Measurements from ENCODE around the gene KCNE5.
"Not testable (repeated sequence)": the region's sequence is repeated elsewhere in the genome, so short reads cannot be mapped to it uniquely, and the experiment has no call there.

Gene KCNE5

DNA sequence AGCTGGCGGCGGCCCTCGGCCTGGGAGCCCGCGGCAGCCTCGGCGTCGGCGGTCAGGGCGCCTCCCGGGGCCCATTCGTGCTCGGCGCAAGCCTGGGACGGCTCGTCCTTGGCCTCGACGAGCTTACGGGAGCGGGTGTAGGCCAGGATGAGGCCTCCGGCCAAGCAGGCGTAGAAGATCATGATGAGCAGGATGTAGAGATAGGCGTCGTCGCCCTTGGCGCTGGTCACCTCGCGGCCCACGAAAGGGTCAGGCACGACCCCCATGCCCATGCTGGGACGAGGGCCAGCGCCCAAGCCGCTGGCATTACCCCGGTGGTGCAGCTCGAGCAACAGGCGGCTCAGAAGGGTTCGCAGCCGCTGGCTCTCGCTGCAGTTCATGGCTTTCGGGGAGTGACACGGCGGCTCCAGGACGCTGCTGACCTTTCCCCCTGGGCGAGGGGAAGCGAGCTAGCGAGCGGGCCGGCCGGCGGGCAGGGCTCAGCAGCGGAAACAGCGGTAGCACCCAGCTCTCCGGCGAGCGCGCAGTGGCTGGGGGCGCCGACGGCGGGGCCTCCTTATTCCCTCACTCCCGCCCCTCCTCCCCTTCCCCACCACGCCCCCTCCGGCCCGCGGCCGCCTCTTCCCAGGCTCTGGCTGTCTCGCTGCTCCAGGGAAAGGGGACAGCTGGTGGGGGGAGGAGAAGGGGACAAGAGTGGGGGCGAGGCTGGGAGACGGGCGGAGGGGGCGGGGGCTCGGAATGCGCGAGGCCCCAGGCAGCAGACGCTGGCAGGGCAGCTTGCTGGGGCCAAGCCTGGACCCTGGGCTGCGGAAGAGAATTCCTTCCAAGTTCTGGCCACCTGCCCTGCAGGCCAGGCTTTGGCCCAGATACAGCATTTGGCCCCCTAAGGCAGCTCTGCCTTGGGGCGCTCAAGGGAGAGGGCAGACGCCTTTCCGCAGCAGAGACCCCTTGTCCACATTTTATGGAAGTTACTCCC, at the start of gene KCNE5:
TSS of gene KCNE5 (minus strand) at position 532 of the 976 bp plus-strand sequence. CDS start at position 380, 152 bp downstream.
- no peak for DNase-seq

GRCh38 chrX:109672239-109672638, 47.3 kb upstream of the KCNE5 start:
- no peak for DNase-seq

DNA sequence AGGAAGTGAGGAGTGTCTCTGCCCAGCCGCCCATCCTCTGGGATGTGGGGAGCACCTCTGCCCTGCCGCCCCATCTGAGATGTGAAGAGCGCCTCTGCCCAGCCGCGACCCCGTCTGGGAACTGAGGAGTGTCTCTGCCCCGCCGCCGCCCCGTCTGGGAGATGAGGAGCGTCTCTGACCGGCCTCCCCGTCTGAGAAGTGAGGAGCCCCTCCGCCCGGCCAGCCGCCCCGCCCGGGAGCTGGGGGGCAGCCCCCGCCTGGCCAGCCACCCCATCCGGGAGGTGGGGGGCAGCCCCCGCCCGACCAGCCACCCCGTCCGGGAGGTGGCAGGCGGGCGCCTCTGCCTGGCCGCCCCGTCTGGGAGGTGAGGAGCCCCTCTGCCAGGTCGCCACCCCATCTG, 46.2 kb upstream of the KCNE5 start:
- not testable (repeated sequence) for DNase-seq

GRCh38 chrX:109667986-109668385, 43.0 kb upstream of the KCNE5 start:
- DNase-seq, result no peak

- no peak for DNase-seq
Measured at GRCh38 chrX:109660435-109661143, 35.6 kb upstream of the KCNE5 start.

GRCh38 chrX:109658391-109658790, 33.4 kb upstream of the KCNE5 start:
- DNase-seq, result no peak

DNA sequence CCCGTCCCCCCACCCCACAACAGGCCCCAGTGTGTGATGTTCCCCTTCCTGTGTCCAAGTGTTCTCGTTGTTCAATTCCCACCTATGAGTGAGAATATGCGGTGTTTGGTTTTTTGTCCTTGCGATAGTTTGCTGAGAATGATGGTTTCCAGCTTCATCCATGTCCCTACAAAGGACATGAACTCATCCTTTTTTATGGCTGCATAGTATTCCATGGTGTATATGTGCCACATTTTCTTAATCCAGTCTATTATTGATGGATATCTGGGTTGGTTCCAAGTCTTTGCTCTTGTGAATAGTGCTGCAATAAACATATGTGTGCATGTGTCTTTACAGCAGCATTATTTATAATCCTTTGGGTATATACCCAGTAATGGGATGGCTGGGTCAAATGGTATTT, 32.4 kb upstream of the KCNE5 start:
- not testable (repeated sequence) for DNase-seq

DNA sequence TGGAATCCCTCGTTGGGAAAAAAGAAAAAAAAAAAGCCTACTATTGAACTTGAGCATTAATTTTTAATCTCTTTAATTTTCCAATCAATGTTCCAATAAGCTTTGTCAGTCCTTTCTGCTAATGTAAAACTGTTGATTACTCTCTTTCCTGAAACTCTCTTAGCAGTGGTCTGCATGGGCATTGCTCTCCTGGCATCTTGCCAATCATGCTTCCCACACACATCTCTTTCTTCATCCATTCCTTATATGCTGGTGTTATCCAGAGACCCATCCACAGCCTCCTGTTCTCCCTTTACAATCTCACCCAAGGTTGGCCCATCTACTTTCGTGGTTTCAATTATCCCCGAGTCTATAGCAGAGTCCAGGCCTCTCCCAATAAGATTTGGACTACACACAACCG, 31.8 kb upstream of the KCNE5 start:
- DNase-seq, result no peak

DNA sequence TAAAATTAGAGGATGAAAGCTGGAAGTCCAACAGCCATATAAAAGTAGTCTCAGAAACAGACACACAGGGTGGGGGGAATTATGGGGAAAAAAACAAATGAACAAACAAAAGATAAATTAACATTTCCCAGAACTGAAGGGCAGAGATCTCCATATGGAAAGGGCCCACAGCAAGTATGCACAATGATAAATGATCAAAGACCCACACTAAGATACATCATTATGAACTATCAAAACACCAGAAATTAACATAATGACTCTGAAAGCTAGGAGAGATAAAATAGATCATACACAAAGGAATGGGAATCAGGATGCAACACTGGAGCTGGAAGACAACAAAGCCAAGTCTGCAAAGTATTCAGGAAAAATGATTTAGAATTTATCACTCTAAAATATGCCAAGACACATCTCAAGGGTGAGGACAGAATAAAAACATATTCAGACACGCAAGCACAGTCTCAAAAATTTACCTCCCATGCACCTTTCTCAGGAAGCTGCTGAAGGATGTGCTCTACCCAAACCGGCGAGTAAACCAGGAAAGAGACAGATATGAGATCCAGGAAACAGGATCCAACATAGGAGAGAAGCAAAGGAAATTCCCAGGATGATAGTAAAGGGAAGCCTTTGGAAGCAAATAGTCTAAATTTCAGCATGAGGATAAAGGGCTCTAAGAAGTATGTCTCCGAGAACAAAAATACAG, 30.7 kb upstream of the KCNE5 start:
- no peak for DNase-seq

GRCh38 chrX:109654516-109655109, 29.6 kb upstream of the KCNE5 start:
- DNase-seq, result no peak

DNA sequence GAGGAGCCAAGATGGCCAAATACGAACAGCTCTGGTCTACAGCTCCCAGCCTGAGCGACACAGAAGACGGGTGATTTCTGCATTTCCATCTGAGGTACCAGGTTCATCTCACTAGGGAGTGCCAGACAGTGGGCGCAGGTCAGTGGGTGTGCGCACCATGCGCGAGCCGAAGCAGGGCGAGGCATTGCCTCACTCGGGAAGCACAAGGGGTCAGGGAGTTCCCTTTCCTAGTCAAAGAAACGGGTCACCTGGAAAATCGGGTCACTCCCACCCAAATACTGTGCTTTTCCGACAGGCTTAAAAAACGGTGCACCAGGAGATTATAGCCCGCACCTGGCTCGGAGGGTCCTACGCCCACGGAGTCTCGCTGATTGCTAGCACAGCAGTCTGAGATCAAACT, 19.7 kb upstream of the KCNE5 start:
- DNase-seq, result not testable (repeated sequence)

DNA sequence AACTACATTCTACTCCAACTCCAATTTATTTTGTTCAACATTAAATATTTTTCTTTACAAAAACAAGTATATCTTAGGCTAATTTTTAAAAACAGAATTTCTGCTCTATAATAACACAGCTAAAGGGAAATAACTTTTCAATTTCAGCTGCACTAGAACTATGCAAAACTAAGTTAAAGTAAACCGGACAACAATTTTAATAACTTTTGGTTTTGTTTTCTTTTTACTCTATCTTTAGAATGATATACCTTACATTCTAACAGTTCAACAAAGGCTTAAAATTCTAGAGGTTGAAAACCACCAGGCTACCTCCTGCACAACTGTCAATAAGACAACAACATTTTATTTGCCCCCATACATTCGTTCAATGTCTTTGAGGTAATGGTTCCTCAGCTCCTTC, 18.7 kb upstream of the KCNE5 start:
- no peak for DNase-seq

DNA sequence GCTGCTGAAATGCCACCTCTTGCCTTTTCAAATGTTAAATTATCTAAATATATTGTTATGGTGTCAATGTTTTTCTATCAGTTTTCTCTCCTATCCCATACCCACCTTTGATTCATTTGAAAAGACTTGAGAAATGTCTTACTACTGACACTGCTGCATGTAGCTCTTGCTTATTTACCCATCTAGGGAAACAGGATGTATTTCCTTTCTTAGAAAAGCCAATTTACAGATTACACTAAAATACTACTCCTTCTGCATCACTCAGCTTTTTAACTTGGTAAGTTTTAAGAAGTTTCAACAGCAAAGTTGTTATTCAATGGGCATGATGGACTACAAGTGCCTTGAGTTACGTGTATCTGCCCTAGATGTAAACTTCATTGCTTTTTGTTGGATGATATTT, 13.2 kb upstream of the KCNE5 start:
- no peak for DNase-seq

- DNase-seq, result not testable (repeated sequence)
Measured at GRCh38 chrX:109637477-109637876, 12.5 kb upstream of the KCNE5 start.

GRCh38 chrX:109635146-109635545, 10.2 kb upstream of the KCNE5 start:
- DNase-seq, result peak; percentile 1

DNA sequence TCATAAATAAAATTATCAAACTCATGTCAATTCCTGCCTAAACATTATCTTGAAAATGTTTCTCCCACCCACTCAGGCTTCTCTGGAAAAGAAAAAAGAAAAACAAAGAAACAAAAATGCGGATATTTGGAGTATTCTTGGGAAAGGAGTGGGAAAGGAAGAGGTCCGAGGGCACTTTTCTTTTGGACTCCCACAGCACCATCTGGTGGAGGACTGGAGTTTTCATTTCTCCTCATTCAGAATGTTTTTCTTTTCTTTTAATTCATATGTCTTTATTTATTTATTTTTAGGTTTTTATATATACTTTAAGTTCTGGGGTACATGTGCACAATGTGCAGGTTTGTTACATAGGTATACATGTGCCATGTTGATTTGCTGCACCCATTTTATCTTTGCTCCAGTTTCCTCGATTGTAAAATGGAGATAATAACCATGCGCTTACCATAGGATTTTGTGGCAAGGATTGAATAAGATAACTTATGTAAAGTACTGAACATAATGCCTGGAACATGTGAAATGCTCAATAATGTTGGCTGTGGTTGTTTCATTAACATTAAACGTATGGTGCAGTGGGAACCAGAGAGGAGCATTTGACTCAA, 8.0 kb upstream of the KCNE5 start:
- DNase-seq, result no peak

DNA sequence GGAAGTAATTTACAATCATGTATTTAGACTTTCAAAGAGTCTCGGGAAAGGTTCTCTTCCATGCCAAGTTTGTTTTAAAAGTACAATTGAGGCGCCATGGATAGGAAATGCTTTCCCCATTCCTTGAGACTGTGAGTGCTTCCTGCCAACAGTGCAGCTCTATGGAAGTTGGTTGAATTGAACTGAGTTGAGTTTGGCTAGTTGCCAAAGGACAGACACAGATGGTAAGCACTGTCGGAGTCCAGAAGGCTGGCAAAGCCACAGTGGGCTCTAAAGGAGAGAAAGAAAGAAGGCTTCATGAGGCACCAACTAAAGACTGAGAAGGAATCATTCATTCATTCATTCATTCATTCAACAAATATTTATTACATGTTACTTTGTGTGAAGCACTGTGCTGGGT, 4.3 kb upstream of the KCNE5 start:
- no peak for DNase-seq

DNA sequence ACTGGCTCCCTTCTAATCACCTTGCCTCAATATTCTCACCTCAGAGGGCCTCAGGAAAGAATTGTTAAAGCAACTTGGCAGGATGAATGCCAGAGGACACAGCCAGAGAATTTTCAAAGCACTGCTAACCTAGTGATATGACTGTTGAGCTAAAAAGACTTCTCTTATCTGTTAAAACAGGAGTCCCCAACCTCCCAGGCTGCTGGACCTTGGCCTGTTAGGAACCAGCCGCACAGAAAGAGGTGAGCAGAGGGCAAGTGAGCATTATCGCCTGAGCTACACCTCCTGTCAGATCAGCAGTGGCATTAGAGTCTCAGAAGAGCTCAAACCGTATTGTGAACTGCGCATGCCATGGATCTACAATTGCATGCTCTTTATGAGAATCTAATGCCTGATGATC, 1.7 kb upstream of the KCNE5 start:
- no peak for DNase-seq

DNA sequence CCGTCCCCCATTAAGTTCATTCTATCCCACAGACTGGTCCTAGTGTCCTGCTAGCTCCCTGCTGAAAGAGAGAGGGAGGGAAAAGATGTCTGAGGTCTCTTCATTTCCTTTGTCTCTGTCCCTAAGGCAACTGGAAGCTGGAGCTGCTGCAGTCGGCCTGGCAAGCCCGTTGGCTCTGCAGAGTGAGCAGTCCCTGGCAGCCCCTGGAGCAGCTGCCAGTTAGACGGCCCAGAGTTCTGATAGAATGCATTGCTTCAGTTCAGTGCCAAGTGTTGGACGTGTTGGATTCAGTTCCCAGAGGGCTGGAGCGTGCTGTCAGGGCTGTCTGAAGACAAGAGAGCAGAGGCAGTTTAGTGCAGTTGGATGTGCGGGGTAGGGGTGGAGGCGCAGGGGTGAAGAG, 975 bp downstream of the KCNE5 start:
- no peak for DNase-seq

DNA sequence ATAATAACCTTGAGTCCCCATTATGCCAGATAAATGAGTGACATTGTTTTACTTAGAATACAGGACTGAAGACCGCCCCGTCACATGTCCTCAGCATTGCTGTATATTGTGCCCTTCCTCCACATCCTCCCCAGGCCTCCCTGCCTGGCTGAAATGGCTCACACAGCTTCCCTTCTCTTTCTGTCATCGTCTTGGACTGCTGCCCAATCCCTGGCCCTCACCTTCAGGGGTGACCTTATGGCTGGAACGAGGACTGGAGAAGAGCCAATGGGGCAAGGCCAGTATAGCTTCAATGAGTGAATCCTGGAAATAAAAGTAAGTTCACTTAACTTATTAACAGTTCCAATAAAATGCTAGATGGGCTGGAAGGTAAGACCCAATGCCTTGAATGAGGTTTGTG, 2.7 kb downstream of the KCNE5 start:
- no peak for DNase-seq

DNA sequence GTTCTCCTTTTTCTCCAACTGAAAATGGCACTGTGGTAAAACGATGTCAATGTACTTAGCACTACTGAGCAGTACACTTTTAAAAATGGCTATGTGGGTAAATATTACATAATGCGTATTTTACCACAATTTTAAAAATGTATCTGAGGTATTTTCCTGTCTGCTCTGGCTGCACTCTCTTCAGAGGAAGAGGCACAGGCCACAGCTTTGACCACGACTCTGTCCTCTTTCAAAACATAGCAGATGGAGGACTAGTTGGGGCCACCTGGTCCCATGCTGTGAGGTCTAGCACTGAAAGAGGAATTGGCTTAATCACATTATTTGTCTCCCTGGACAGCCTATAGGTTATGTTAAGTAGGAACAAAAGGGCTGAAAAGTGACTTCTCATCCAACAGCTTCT, 5.2 kb downstream of the KCNE5 start:
- DNase-seq, result peak; percentile 81

- no peak for DNase-seq
Measured at GRCh38 chrX:109614951-109615350, 10.0 kb downstream of the KCNE5 start.

DNA sequence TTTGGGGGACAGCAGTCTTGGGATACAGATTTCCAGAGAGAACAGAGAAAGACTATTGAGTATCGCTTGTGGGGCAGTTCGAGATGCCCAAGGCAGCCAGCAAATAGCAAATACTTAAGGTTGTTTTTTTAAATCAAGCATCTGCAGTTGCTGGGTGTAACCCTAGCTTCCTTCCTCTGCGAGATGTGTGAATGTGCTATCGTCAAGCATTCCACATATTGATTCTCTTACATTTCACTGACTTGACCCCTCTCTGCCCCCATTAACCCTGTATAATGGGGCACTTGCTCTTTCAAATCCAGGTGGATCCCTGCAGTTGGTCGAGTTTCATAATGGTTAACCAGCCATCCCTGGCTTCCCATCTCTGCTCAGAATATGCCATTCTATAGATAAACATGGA, 23.5 kb downstream of the KCNE5 start:
- no peak for DNase-seq
